ENCODE measurements around the gene XPO6. TPM values are rescaled to one million over a fixed set of nuclear protein-coding genes. Genes with fewer than 3 reads are reported as not detected.

XPO6 gene
- total RNA-seq, 1 donor = 105 TPM

GRCh38 chr16:28162326-28162877 is 49.4 kb downstream of the XPO6 start:
- TF ChIP-seq CTCF (IDR thresholded peaks at IDR 0.05; ENCODE audit: insufficient read depth, low read depth, low read length) = no peak
- DNase-seq (ENCODE audit: low read depth) = no peak

GRCh38 chr16:28161626-28162025 is 50.1 kb downstream of the XPO6 start:
- no peak overlapping the region for H3K4me3 ChIP-seq (ENCODE audit: low read depth, low read length)
- no peak for DNase-seq (ENCODE audit: low read depth)

More at GRCh38 chr16:28162326-28162877, 49.4 kb downstream of the XPO6 start:
- H3K4me3 ChIP-seq (ENCODE audit: low read depth, low read length) = no peak overlapping the region

GRCh38 chr16:28158136-28158535 is 53.6 kb downstream of the XPO6 start:
- DNase-seq (ENCODE audit: low read depth) = peak; percentile 92
- TF ChIP-seq CTCF (IDR thresholded peaks at IDR 0.05; ENCODE audit: insufficient read depth, low read depth, low read length) = no peak
- H3K4me3 ChIP-seq (ENCODE audit: low read depth, low read length) = peak overlapping the region; percentile 32

More at GRCh38 chr16:28161626-28162025, 50.1 kb downstream of the XPO6 start:
- TF ChIP-seq CTCF (IDR thresholded peaks at IDR 0.05; ENCODE audit: insufficient read depth, low read depth, low read length) = no peak

GRCh38 chr16:28156056-28156680 is 55.6 kb downstream of the XPO6 start:
- no peak for DNase-seq (ENCODE audit: low read depth)
- no peak overlapping the region for H3K4me3 ChIP-seq (ENCODE audit: low read depth, low read length)
- TF ChIP-seq CTCF (IDR thresholded peaks at IDR 0.05; ENCODE audit: insufficient read depth, low read depth, low read length) = no peak

GRCh38 chr16:28155293-28155692 is 56.5 kb downstream of the XPO6 start:
- no peak overlapping the region for H3K4me3 ChIP-seq (ENCODE audit: low read depth, low read length)
- TF ChIP-seq CTCF (IDR thresholded peaks at IDR 0.05; ENCODE audit: insufficient read depth, low read depth, low read length) = no peak
- DNase-seq (ENCODE audit: low read depth) = no peak

GRCh38 chr16:28151180-28151579 is 60.6 kb downstream of the XPO6 start:
- no peak for TF ChIP-seq CTCF (IDR thresholded peaks at IDR 0.05; ENCODE audit: insufficient read depth, low read depth, low read length)
- no peak overlapping the region for H3K4me3 ChIP-seq (ENCODE audit: low read depth, low read length)
- no peak for DNase-seq (ENCODE audit: low read depth)

Data from fibroblast of villous mesenchyme (primary cell).